SK-N-SH (cell line): Measurements from ENCODE around the gene MAPK4. TPM values are rescaled to one million over a fixed set of nuclear protein-coding genes. Genes with fewer than 3 reads are reported as not detected.

Source experiments
- CTCF ChIA-PET: fragments of 300-600, 350-600 bp; formaldehyde crosslinking; extraction: SDS; loops from one replicate; lab custom pipeline; 2021; lab: Yijun Ruan, JAX
- POLR2A ChIA-PET: fragments of 350-600 bp; sonication (Branson Sonifier 250); formaldehyde crosslinking; extraction: SDS; loops from one replicate; lab custom pipeline; 2020; ENCODE audit warnings: antibody characterized with exemption, inconsistent platforms; lab: Yijun Ruan, JAX
- DNase-seq: peaks from one replicate; pipeline ENCODE4 v3.0.0; 2012
- H2AFZ ChIP-seq: fragments of 200-600 bp; sonication (generic); 2 replicates; pipeline ENCODE4 v1.8.1; 2016; ENCODE audit warnings: antibody characterized with exemption, mild to moderate bottlenecking, low read depth
- H3F3A ChIP-seq: fragments of 200-600 bp; sonication (generic); replicated peaks from 2 replicates; pipeline ENCODE3; 2016; ENCODE audit warnings: antibody characterized with exemption, mild to moderate bottlenecking; ENCODE audit not compliant: insufficient read depth
- H3K27ac ChIP-seq, 2 experiments: fragments of 200-500 bp in 1 of 2; fragments of 200-600 bp in 1 of 2; sonication (Bioruptor generic) in 1 of 2; sonication (generic), shearing (Covaris generic) in 1 of 2; 2 replicates each; pipeline versions ENCODE4 v1.5.1 to v1.6.1; 2014 to 2016; ENCODE audit warnings: low read depth in 2 of 2, inconsistent platforms in 1 of 2, low read length in 1 of 2, mild to moderate bottlenecking in 1 of 2, mixed read lengths in 1 of 2
- H3K27me3 ChIP-seq: fragments of 200-600 bp; sonication (generic), shearing (Covaris generic); 2 replicates; pipeline ENCODE4 v1.6.1; 2016; ENCODE audit warnings: mixed run types; ENCODE audit not compliant: insufficient read depth
- H3K36me3 ChIP-seq, 2 experiments: fragments of 200-500 bp in 1 of 2; fragments of 200-600 bp in 1 of 2; sonication (Bioruptor generic) in 1 of 2; sonication (generic) in 1 of 2; replicated peaks in 1 of 2; 2 replicates each; pipeline versions ENCODE3 to v1.5.1; 2014 to 2016; ENCODE audit warnings: low read length in 1 of 2, mild to moderate bottlenecking in 1 of 2; ENCODE audit not compliant: insufficient read depth in 2 of 2, control insufficient read depth in 1 of 2
- H3K4me1 ChIP-seq, 2 experiments: fragments of 200-500 bp in 1 of 2; fragments of 200-600 bp in 1 of 2; sonication (Bioruptor generic) in 1 of 2; sonication (generic), shearing (Covaris generic) in 1 of 2; 2 replicates each; pipeline versions ENCODE4 v1.5.1 to v1.6.1; 2014 to 2016; ENCODE audit warnings: low read depth in 1 of 2, low read length in 1 of 2, mixed run types in 1 of 2; ENCODE audit not compliant: insufficient read depth in 2 of 2, control insufficient read depth in 1 of 2
- H3K4me2 ChIP-seq: fragments of 200-600 bp; sonication (generic), shearing (Covaris generic); 2 replicates; pipeline ENCODE4 v1.6.1; 2017; ENCODE audit warnings: mixed run types
- H3K4me3 ChIP-seq, 2 experiments: fragments of 200-500 bp in 1 of 2; fragments of 200-600 bp in 1 of 2; sonication (Bioruptor generic) in 1 of 2; sonication (generic), shearing (Covaris generic) in 1 of 2; 2 replicates each; pipeline versions ENCODE4 v1.5.1 to v1.8.1; 2014 to 2016; ENCODE audit warnings: low read depth in 2 of 2, inconsistent platforms in 1 of 2, low read length in 1 of 2, mild to moderate bottlenecking in 1 of 2, mixed read lengths in 1 of 2, moderate library complexity in 1 of 2
- H3K79me2 ChIP-seq: fragments of 200-600 bp; sonication (generic); 2 replicates; pipeline ENCODE4 v1.8.1; 2017; ENCODE audit warnings: mild to moderate bottlenecking; ENCODE audit not compliant: insufficient read depth
- H3K9ac ChIP-seq: fragments of 200-600 bp; sonication (generic); 2 replicates; pipeline ENCODE4 v1.6.1; 2017; ENCODE audit warnings: mixed run types
- H3K9me2 ChIP-seq: fragments of 200-600 bp; sonication (generic); 2 replicates; pipeline ENCODE4 v1.6.1; 2017; ENCODE audit warnings: mixed run types
- H3K9me3 ChIP-seq: fragments of 200-600 bp; sonication (generic); 2 replicates; pipeline ENCODE4 v1.6.1; 2017; ENCODE audit warnings: mixed run types, mild to moderate bottlenecking, moderate library complexity
- H4K20me1 ChIP-seq: fragments of 200-600 bp; sonication (generic); 2 replicates; pipeline ENCODE4 v1.6.1; 2017; ENCODE audit warnings: mild to moderate bottlenecking, mixed run types; ENCODE audit not compliant: insufficient read depth
- ELF1 ChIP-seq: IDR thresholded peaks from 2 replicates; pipeline ENCODE4 v1.4.0; 2012
- EP300 ChIP-seq, 2 experiments: IDR thresholded peaks; 2 replicates each; pipeline versions ENCODE4 v1.4.0 to v1.6.1; 2012; ENCODE audit warnings: borderline replicate concordance in 1 of 2, low read depth in 1 of 2, low read length in 1 of 2
- FOSL2 ChIP-seq: IDR thresholded peaks from 2 replicates; pipeline ENCODE4 v1.4.0; 2012; ENCODE audit warnings: low read depth, mild to moderate bottlenecking, moderate library complexity, borderline replicate concordance
- FOXM1 ChIP-seq: IDR thresholded peaks from 2 replicates; pipeline ENCODE4 v1.4.0; 2012; ENCODE audit warnings: low read depth, mild to moderate bottlenecking
- GABPA ChIP-seq: IDR thresholded peaks from 2 replicates; pipeline ENCODE4 v1.4.0; 2012; ENCODE audit warnings: low read depth, mild to moderate bottlenecking
- IRF3 ChIP-seq: fragments of 150-350 bp; IDR thresholded peaks from 2 replicates; pipeline ENCODE4 v1.6.1; 2016; ENCODE audit warnings: mild to moderate bottlenecking, low read depth, low read length
- JUND ChIP-seq: IDR thresholded peaks from 2 replicates; pipeline ENCODE4 v1.4.0; 2012
- MAX ChIP-seq: IDR thresholded peaks from 2 replicates; pipeline ENCODE4 v1.4.0; 2012; ENCODE audit warnings: low read depth
- MEF2A ChIP-seq: IDR thresholded peaks from 2 replicates; pipeline ENCODE4 v1.4.0; 2012; ENCODE audit warnings: low read depth, borderline replicate concordance
- NFIC ChIP-seq: IDR thresholded peaks from 2 replicates; pipeline ENCODE4 v1.4.0; 2012; ENCODE audit warnings: borderline replicate concordance
- NRF1 ChIP-seq: IDR thresholded peaks from 2 replicates; pipeline ENCODE4 v1.6.1; 2012; ENCODE audit warnings: low read depth, mild to moderate bottlenecking, low read length
- RAD21 ChIP-seq: IDR thresholded peaks from 2 replicates; pipeline ENCODE4 v1.6.1; 2012; ENCODE audit warnings: mild to moderate bottlenecking, low read length
- SMC3 ChIP-seq: IDR thresholded peaks from 2 replicates; pipeline ENCODE4 v1.6.1; 2012; ENCODE audit warnings: low read depth, low read length, improper control_type of control experiment
- TCF12 ChIP-seq: IDR thresholded peaks from 2 replicates; pipeline ENCODE4 v1.4.0; 2012
- USF1 ChIP-seq: IDR thresholded peaks from 2 replicates; pipeline ENCODE4 v1.4.0; 2012; ENCODE audit warnings: low read depth, borderline replicate concordance
- USF2 ChIP-seq: fragments of 150-350 bp; IDR thresholded peaks from 2 replicates; pipeline ENCODE4 v1.6.1; 2017; ENCODE audit warnings: antibody characterized with exemption, low read length, low read depth, borderline replicate concordance
- WGBS: methylation state at CpG from one replicate; pipeline ENCODE4 v1.1.6; 2017; ENCODE audit warnings: low lambda C conversion rate; 5-methylcytosine and 5-hydroxymethylcytosine counted together
- polyA plus RNA-seq, 3 experiments: library from polyadenylated mRNA; depleted of rRNA; stranded (reverse); fragments of >200 nt; gene quantifications; 2 replicates each; pipeline ENCODE4 v1.2.3, GENCODE V29; 2012

The MAPK4 gene
- polyA plus RNA-seq, 1 of the 3 experiments (the other 2 are of a cell fraction): 0.02 TPM

- CTCF ChIA-PET: interaction anchor here (1.2 to 1.3 kb wide), 3 partner anchors 9 to 111 kb away, joined by 4 to 5 read pairs (median 4); partner anchors contain the start of gene MAPK4
- H3K9me2 ChIP-seq: no peaks in the 10 kb centered on the region
- H3K9me3 ChIP-seq: no peaks in the 10 kb centered on the region
- no peak overlapping the region for H3K4me3 ChIP-seq
- H2AFZ ChIP-seq: no peak overlapping the region
- DNase-seq: no peak
- POLR2A ChIA-PET: no interaction called here
- H3K4me1 ChIP-seq: no peaks in the 10 kb centered on the region; a peak in 1 of 4 replicates
- no peaks in the 10 kb centered on the region for H3K79me2 ChIP-seq
- 10% methylated on average over 3 of the region's 3 CpGs for WGBS
- no peaks in the 10 kb centered on the region for H3F3A ChIP-seq
- no peaks in the 10 kb centered on the region for H3K27me3 ChIP-seq
- H4K20me1 ChIP-seq: no peaks in the 10 kb centered on the region
- TF ChIP-seq NFIC: no peak
- TF ChIP-seq MEF2A: no peak
- TF ChIP-seq GABPA: no peak
- no peak for TF ChIP-seq FOXM1
- no peak for TF ChIP-seq NRF1
- no peak for TF ChIP-seq USF2
- no peak for TF ChIP-seq IRF3
- no peak for TF ChIP-seq ELF1
- no peak for TF ChIP-seq USF1
- no peak for TF ChIP-seq RAD21
- no peak for TF ChIP-seq JUND
- TF ChIP-seq MAX: no peak
- H3K4me2 ChIP-seq: no peak overlapping the region
- H3K36me3 ChIP-seq: no peaks in the 10 kb centered on the region
- no peak overlapping the region for H3K27ac ChIP-seq
- H3K9ac ChIP-seq: no peak overlapping the region
Measured at GRCh38 chr18:50671376-50671775, 111.5 kb downstream of the MAPK4 start.

- Histone ChIP-seq H3K27me3 (no peaks in the 10 kb centered on the region), H3K9ac (no peak overlapping the region), H3K79me2 (no peaks in the 10 kb centered on the region), H2AFZ (no peak overlapping the region), H3K9me2 (no peaks in the 10 kb centered on the region), H3K9me3 (no peaks in the 10 kb centered on the region), H3K36me3 (no peaks in the 10 kb centered on the region), H3K27ac (no peak overlapping the region), H3K4me2 (no peak overlapping the region), H4K20me1 (no peaks in the 10 kb centered on the region), H3F3A (no peaks in the 10 kb centered on the region), H3K4me1 (no peaks in the 10 kb centered on the region; a peak in 1 of 4 replicates), H3K4me3 (no peak overlapping the region)
- no peak for TF ChIP-seq TCF12
- TF ChIP-seq EP300 (IDR thresholded peaks at IDR 0.05; ENCODE audit: borderline replicate concordance in 1 of 2, low read depth in 1 of 2, low read length in 1 of 2): no peak
- TF ChIP-seq NFIC: no peak
- TF ChIP-seq FOSL2: no peak
- TF ChIP-seq MAX: no peak
- no peak for TF ChIP-seq SMC3
- WGBS: 39% methylated on average over 10 of the region's 10 CpGs
- CTCF ChIA-PET: interaction anchor here (0.8 kb wide), 1 partner anchor 15 kb away, joined by 3 read pairs; no protein-coding TSS in a partner anchor
- DNase-seq: no peak
- POLR2A ChIA-PET: no interaction called here
Measured at GRCh38 chr18:50674307-50674980, 114.6 kb downstream of the MAPK4 start.
